Hepatocyte (in vitro differentiated cells): Measurements from ENCODE around the gene BAHCC1. TPM values are rescaled to one million over a fixed set of nuclear protein-coding genes. Genes with fewer than 3 reads are reported as not detected.
A peak's percentile ranks its signal among the peaks of the same experiment; 100 is the strongest.

ENCODE experiments used
- DNase-seq: peaks from one replicate; pipeline ENCODE4 v3.0.0-alpha.2; 2016; ENCODE audit warnings: low spot score
- H2AFZ ChIP-seq: fragments of 200-600 bp; sonication (generic); 2 replicates; pipeline ENCODE4 v1.6.0; 2016; ENCODE audit warnings: antibody characterized with exemption, mild to moderate bottlenecking
- H3K27ac ChIP-seq: fragments of 200-600 bp; sonication (generic); 2 replicates; pipeline ENCODE4 v1.5.1; 2016; ENCODE audit warnings: mild to moderate bottlenecking
- H3K27me3 ChIP-seq: fragments of 200-600 bp; sonication (generic); 2 replicates; pipeline ENCODE4 v1.6.1; 2016
- H3K36me3 ChIP-seq: fragments of 200-600 bp; sonication (generic); replicated peaks from 2 replicates; pipeline ENCODE4 v1.5.1; 2016; ENCODE audit warnings: low read depth; ENCODE audit not compliant: insufficient read depth
- H3K4me1 ChIP-seq: fragments of 200-600 bp; sonication (generic); 2 replicates; pipeline ENCODE4 v1.5.1; 2016; ENCODE audit warnings: mild to moderate bottlenecking, moderate library complexity; ENCODE audit not compliant: insufficient read depth
- H3K4me2 ChIP-seq: fragments of 200-600 bp; sonication (generic); 2 replicates; pipeline ENCODE4 v1.6.0; 2016
- H3K4me3 ChIP-seq: fragments of 200-600 bp; sonication (generic); 2 replicates; pipeline ENCODE4 v1.5.1; 2016; ENCODE audit warnings: mild to moderate bottlenecking
- H3K79me2 ChIP-seq: fragments of 200-600 bp; sonication (generic); 2 replicates; pipeline ENCODE4 v1.6.0; 2017; ENCODE audit warnings: mild to moderate bottlenecking
- H3K9me2 ChIP-seq: fragments of 200-600 bp; sonication (generic); replicated peaks from 2 replicates; pipeline ENCODE4 v1.6.0; 2017; ENCODE audit warnings: mild to moderate bottlenecking; ENCODE audit not compliant: insufficient read depth
- H3K9me3 ChIP-seq: fragments of 200-600 bp; sonication (generic); 2 replicates; pipeline ENCODE4 v1.5.1; 2016; ENCODE audit warnings: low read depth, mild to moderate bottlenecking
- H4K20me1 ChIP-seq: fragments of 200-600 bp; sonication (generic); 2 replicates; pipeline ENCODE4 v1.6.0; 2016; ENCODE audit warnings: mild to moderate bottlenecking; ENCODE audit not compliant: insufficient read depth, poor library complexity, severe bottlenecking
- EZH2 ChIP-seq: fragments of 200-600 bp; sonication (generic); IDR thresholded peaks from 2 replicates; pipeline ENCODE4 v1.6.1; 2016; ENCODE audit warnings: antibody characterized with exemption, mild to moderate bottlenecking, borderline replicate concordance
- EZH2phosphoT487 ChIP-seq: fragments of 200-600 bp; sonication (generic); IDR thresholded peaks from one replicate; pipeline ENCODE4 v1.6.1; 2018; ENCODE audit warnings: antibody characterized with exemption, mild to moderate bottlenecking, low read depth, moderate library complexity; ENCODE audit not compliant: unreplicated experiment, severe bottlenecking
- WGBS: methylation state at CpG from one replicate; pipeline ENCODE4 v1.1.6; 2016; ENCODE audit warnings: low lambda C conversion rate; ENCODE audit errors: missing lambda C conversion rate; 5-methylcytosine and 5-hydroxymethylcytosine counted together
- polyA plus RNA-seq: library from polyadenylated mRNA; unstranded; fragments of >200 nt; fragmentation: Nextera tagmentation; extraction: Ambion mirVana; gene quantifications from 2 replicates; pipeline ENCODE4 v1.2.1, GENCODE V29; 2016
- total RNA-seq: library from RNA; depleted of rRNA; stranded (reverse); fragments of >200 nt; gene quantifications from 2 replicates; pipeline ENCODE4 v1.2.3, GENCODE V29; 2014
- TF ChIP-seq, protein P1 (sequence below): fragments of 200-600 bp; sonication (generic); IDR thresholded peaks from 2 replicates; pipeline ENCODE4 v1.5.1; 2016; ENCODE audit warnings: antibody characterized with exemption, mild to moderate bottlenecking; ENCODE audit not compliant: poor library complexity

Gene BAHCC1
- total and polyA plus RNA-seq, 2 experiments from 2014 or later = 6.4 to 6.6 TPM

GRCh38 chr17:81405411-81405872 lies 10.2 kb downstream of the BAHCC1 start:
- Histone ChIP-seq H3K4me1 (peaks cover 59% of the 10 kb centered on the region), H3K9me2 (no peaks in the 10 kb centered on the region), H3K4me3 (no peak overlapping the region), H4K20me1 (peaks cover 12% of the 10 kb centered on the region), H3K27me3 (no peaks in the 10 kb centered on the region), H3K9me3 (no peaks in the 10 kb centered on the region), H3K79me2 (peaks cover 97% of the 10 kb centered on the region), H3K4me2 (peak overlapping the region; percentile 63), H3K36me3 (no peaks in the 10 kb centered on the region), H2AFZ (no peak overlapping the region), H3K27ac (peak overlapping the region; percentile 34)
- WGBS = 53% methylated on average over 7 of the region's 7 CpGs
- DNase-seq = peak; percentile 55
- TF ChIP-seq, protein P1, sequence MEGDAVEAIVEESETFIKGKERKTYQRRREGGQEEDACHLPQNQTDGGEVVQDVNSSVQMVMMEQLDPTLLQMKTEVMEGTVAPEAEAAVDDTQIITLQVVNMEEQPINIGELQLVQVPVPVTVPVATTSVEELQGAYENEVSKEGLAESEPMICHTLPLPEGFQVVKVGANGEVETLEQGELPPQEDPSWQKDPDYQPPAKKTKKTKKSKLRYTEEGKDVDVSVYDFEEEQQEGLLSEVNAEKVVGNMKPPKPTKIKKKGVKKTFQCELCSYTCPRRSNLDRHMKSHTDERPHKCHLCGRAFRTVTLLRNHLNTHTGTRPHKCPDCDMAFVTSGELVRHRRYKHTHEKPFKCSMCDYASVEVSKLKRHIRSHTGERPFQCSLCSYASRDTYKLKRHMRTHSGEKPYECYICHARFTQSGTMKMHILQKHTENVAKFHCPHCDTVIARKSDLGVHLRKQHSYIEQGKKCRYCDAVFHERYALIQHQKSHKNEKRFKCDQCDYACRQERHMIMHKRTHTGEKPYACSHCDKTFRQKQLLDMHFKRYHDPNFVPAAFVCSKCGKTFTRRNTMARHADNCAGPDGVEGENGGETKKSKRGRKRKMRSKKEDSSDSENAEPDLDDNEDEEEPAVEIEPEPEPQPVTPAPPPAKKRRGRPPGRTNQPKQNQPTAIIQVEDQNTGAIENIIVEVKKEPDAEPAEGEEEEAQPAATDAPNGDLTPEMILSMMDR = no peak
- TF ChIP-seq EZH2 (no peak), EZH2phosphoT487 (no peak)

DNA sequence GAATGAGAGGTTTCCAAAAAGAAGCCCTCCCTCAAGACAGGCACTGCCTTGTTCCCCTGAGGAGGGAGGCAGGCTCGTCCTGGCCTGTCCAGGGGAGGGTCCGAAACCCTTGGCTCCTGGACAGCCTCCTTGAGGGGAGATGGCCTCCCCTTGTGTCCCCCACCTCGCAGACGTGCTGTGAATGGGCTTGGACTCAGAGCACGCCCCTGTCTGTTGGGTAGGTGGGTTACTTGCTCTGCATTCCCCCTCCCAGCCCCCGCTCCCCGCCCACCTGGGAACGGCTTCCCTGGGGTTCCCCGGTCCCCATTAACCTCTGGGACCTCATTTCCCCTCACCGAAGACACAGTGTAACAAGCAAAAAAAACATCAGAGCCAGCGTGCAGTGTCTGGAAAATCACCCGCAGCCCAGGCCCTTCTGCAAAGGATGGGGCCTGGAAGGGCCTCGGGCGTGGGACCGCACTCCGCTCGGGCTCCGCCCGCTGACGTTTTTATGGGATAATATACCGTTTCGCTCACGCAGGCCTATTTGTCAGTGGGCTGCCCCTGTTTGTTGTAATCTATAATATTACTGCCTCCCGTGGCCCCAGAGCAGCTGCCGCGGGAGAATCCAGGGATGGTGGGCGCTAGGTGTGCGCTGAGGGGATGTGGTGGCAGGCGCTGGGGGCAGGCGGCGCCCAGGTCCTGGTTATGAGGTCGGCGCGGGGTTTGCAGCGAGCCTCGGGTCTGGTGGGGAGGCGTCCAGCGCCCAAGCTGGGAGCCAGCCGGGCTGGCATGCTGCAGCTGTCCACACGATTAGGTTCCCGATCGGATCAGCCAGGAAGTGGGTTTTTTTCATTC lies 11.1 kb downstream of the BAHCC1 start:
- peaks cover 94% of the 10 kb centered on the region for H3K79me2 ChIP-seq
- no peak overlapping the region for H2AFZ ChIP-seq
- TF ChIP-seq, protein P1 = no peak
- TF ChIP-seq EZH2phosphoT487 = no peak
- WGBS = 64% methylated on average over 42 of the region's 42 CpGs
- no peaks in the 10 kb centered on the region for H3K27me3 ChIP-seq
- H3K36me3 ChIP-seq = no peaks in the 10 kb centered on the region
- no peaks in the 10 kb centered on the region for H3K9me3 ChIP-seq
- H3K9me2 ChIP-seq = no peaks in the 10 kb centered on the region
- peak overlapping the region; percentile 40 for H3K27ac ChIP-seq
- H4K20me1 ChIP-seq = peaks cover 12% of the 10 kb centered on the region
- H3K4me1 ChIP-seq = peaks cover 50% of the 10 kb centered on the region
- no peak overlapping the region for H3K4me3 ChIP-seq
- H3K4me2 ChIP-seq = peak overlapping the region; percentile 63
- DNase-seq = no peak

DNA sequence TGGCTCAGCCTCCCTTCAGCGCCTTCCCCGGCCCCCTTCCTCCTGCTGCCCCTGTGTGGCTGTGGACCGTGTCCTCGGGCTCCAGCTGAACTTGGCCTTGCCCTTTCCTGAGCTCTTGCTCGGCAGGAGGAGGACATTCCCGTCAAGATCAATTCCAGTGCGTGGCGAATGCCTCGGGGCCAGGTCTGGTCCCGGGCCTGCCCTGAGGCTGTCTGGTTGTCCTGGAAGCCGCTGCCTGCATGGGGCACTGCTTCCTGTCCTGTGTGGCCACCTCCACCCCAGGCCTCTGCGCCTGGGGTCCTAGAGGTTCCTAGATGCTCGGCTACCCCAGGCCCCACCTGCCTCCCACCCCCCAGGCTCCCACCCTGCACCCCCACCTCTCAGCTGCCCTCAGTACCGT lies 12.8 kb downstream of the BAHCC1 start:
- peaks cover 15% of the 10 kb centered on the region for H4K20me1 ChIP-seq
- H3K27me3 ChIP-seq = no peaks in the 10 kb centered on the region
- no peaks in the 10 kb centered on the region for H3K9me2 ChIP-seq
- no peaks in the 10 kb centered on the region for H3K36me3 ChIP-seq
- WGBS = 78% methylated on average over 14 of the region's 14 CpGs
- no peak overlapping the region for H3K4me2 ChIP-seq
- H3K27ac ChIP-seq = no peak overlapping the region
- TF ChIP-seq EZH2phosphoT487 (no peak), EZH2 (no peak)
- TF ChIP-seq, protein P1 = no peak
- H3K79me2 ChIP-seq = peaks cover 91% of the 10 kb centered on the region
- peaks cover 33% of the 10 kb centered on the region for H3K4me1 ChIP-seq
- H3K9me3 ChIP-seq = no peaks in the 10 kb centered on the region
- H3K4me3 ChIP-seq = no peak overlapping the region
- DNase-seq = no peak
- H2AFZ ChIP-seq = no peak overlapping the region
